HK-2 (cell line): ENCODE results near the gene RXFP1.
"Not testable (repeated sequence)": the region's sequence is repeated elsewhere in the genome, so short reads cannot be mapped to it uniquely, and the experiment has no call there.

ENCODE experiments used
- DNase-seq: peaks from one replicate; pipeline ENCODE4 v3.0.0-alpha.2; 2018; ENCODE audit not compliant: unreplicated experiment

The RXFP1 gene

DNA sequence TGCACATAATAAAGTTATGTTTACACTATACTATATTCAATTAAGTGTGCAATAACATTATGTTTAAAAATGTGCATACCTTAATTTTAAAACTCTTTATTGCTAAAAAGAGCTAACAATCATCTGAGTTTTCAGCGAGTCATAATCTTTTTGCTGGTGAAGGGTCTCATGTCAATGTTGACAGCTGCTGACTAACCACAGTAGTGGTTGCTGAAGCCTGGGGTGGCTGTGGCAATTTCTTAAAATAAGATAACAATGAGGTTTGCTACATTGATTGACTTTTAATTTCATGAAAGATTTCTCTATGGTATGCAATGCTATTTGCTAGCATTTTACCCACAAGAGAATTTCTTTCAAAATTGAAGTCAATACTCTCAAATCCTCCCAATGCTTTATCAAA, 91.4 kb downstream of the RXFP1 start:
- no peak for DNase-seq

DNA sequence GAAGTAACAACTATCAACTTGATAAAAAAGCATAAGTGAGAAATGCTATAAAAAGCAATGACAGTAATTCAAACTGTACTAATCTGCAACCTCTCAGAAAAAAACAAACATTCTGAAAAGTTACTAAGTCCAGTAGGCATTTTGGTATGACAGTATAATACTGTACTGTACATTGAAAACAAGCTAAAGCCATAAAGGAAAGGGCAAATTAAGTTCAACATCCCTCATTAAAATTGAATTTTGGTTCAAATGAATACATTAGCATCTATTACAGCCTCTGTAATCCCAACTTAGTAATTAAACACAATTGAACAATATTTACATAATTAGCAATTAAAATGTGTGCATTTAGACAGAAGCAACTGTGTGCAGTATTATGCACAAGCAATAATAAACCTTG, 96.3 kb downstream of the RXFP1 start:
- no peak for DNase-seq

GRCh38 chr4:158621729-158622128, 100.0 kb downstream of the RXFP1 start:
- DNase-seq = no peak

- no peak for DNase-seq
Observed at GRCh38 chr4:158622251-158622650, 100.6 kb downstream of the RXFP1 start.

DNA sequence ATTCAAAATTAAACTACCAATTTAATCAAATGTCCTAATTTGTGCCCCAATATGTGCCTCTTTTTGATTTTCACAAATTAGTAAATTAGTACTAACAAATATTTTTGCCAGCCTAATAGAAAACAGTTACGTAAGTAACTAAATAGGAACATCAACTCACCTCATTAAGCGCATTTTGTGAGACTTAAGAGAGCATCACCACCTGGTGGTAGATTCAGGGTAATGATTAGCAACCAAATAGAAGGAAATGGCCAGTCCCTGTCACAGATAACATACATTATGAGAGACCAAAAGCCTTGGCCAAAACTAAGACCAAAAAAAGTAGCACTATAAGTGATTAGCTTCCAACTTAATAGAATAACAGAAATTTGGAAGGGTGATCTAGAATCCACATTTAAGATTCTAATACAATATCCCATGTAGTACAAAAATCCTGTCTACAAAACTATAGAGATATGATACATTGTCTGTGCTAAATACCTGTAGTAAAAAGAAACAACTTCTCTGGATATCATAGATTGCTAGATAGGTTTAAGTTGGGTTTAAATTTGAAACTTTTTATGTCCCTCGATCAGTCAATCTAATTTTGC, 103.3 kb downstream of the RXFP1 start:
- DNase-seq = no peak

DNA sequence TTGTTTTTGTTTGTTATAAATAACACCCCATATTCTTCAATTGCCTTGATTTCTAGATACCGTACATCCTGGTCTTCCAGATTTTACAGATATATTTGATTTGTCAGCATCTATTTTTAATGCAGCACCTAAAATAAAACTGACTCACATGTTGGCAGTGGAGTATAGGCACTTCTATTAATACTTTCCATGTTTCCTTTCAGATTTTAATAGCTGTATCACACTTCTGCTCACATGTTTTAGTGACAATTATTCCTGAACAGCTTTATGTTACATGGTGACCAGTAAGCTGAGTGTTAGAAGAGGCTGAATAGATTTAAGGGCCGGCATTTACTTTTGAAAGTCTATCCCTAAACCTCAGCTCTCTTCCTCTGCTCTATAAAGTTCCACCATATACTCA, 103.9 kb downstream of the RXFP1 start:
- DNase-seq = no peak

DNA sequence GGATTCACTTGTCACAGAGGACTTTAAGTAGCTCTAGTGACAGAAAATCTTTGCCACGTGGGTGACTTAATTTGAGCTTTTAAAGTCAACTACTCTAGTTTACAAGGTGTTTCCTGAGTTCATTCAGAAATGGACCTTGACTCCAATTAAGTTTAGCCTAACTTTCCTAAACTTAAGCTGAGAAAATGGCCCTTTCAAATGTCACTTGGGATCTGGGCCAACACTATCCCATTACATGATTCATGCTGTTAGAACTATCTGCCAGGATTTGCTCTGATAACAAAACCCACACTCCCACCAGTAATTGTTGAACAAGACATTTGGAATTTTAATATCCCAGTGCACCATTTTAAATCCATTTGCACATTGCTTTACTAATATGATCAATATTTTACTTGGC, 109.2 kb downstream of the RXFP1 start:
- no peak for DNase-seq

GRCh38 chr4:158636619-158637018, 114.9 kb downstream of the RXFP1 start:
- no peak for DNase-seq

DNA sequence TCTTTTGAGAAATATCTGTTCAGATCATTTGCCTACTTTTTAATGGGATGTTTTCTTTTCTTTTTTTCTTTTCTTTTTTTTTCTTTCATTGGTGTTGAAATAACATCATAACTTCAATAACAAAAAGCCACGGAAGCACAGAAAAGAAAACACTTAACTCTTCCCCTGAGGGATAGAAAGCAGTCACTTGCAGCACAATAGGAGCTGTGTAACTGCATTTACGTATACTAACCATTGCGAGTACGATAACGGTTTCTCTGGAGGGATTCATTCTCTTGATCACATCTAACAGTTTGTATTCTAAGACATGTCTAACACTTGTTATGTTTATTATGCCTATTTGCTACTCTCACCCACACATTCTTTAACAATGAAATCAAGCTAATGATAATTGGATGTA, 122.7 kb downstream of the RXFP1 start:
- no peak for DNase-seq

DNA sequence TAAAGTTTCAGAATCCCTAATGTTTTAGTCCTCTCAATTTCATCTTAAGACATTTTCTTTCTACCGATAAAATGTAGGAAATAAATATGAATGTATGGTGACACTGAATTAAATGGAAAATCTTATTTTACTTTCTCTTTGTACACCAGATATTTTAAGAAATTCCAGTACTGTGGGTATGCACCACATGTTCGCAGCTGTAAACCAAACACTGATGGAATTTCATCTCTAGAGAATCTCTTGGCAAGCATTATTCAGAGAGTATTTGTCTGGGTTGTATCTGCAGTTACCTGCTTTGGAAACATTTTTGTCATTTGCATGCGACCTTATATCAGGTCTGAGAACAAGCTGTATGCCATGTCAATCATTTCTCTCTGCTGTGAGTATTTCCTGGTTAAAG, 123.1 kb downstream of the RXFP1 start:
- DNase-seq = no peak

- no peak for DNase-seq
Observed at GRCh38 chr4:158649111-158649680, 127.5 kb downstream of the RXFP1 start.

GRCh38 chr4:158652920-158653319, 131.2 kb downstream of the RXFP1 start:
- DNase-seq = no peak

DNA sequence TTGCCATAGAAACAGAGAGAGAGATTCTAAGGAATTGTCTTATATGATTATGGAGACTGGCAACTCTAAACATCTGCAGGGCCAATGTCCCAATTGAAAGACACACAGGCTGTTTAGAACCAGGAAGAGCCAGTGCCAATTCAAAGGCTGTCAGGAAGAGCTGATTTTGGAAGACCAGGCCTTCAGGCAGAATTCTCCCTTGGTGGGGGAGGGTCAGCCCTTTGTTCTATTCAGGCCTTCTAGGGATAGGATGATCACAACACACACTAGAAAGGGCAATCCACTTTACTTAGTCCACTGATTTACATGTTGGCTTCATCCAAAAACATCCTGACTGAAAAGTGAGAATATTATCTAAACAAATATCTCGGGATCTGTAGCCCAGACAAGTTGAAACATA, 134.8 kb downstream of the RXFP1 start:
- DNase-seq = no peak

DNA sequence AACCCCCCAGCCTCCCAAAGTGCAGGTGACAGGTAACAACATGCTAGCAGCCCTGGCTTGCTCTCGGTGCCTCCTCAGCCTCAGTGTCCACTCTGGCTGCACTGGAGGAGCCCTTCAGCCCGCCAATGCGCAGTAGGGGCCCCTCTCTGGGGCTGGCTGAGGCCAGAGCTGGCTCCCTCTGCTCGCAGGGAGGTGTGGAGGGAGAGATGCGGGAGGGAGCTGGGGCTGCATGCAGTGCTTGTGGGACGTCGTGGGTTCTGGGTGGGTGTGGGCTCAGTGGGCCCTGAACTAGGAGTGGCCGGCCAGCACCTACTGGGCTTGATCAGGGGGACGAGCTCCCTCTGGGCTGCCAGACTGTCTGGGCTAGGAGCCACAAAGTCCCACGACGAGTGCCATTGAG, 135.6 kb downstream of the RXFP1 start:
- no peak for DNase-seq

- not testable (repeated sequence) for DNase-seq
Observed at GRCh38 chr4:158663255-158663654, 141.6 kb downstream of the RXFP1 start.

GRCh38 chr4:158663707-158664625, 142.3 kb downstream of the RXFP1 start:
- not testable (repeated sequence) for DNase-seq

DNA sequence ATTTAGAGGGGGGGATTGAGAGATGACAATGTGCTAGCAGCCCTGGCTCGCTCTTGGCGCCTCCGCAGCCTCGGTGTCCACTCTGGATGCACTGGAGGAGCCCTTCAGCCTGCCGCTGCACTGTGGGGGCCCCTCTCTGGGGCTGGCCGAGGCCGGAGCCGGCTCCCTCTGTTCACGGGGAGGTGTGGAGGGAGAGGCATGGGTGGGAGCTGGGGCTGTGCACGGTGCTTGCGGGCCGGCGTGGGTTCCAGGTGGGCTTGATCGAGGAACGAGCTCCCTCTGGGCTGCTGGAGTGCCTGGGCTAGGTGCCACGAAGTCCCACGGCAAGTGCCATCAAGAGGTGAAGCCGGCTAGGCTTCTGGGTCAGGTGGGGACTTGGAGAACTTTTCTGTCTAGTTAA, 143.1 kb downstream of the RXFP1 start:
- DNase-seq = no peak

DNA sequence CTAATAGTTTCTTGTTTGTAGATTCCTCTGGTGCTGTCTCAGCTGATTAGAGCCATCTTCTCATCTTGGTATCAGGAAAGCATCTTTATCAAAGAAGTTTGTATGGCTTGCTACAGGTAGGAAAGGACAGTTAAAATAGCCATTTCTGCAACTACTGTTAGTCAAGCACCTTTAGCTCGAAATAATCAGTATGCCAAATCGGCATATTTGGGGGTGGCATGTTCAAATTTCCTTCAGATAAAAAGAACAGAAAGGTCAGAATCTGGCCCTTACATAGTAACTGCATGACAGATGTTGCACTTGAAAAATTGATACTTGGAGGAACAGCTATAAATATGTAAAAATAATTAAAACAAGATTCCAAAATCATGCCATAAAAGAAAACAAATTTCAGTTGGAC, 145.2 kb downstream of the RXFP1 start:
- DNase-seq = no peak

GRCh38 chr4:158667651-158668198, 146.0 kb downstream of the RXFP1 start:
- peak; percentile 14 for DNase-seq

- DNase-seq = no peak
Observed at GRCh38 chr4:158669310-158669709, 147.6 kb downstream of the RXFP1 start.

DNA sequence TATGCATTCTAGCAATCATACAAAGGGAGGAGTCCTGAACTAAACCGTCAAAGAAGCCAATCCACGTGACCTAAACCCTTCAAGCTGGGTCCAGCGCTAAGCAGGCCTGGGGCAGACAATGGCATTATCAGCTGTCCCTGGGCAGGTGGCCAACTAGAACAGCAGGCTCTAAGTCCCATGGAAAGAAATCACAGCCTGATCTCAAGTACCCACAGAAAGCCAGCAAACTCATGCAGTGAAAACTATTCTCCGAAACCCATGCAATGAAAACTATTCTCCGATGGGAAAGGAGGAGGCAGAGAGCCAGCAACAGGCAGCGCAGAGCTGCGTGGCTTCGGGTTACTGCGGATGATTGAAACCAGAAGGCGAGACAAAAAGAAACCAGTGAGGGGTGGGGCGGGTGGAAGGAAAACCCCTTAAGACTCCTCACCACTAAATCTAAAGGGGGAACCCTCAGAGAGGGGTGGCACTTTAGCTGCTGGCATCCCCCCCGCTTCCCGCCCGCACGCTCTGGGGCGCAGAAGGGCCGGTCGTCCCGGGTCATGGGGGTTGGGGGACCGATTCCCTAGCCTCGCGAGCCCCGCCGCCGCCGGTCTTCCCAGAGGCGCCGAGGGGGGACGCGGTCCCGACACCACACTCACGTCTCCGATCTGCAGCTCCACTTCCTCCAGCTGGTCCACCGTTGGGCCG, 149.4 kb downstream of the RXFP1 start:
- peak; percentile 64 for DNase-seq

DNA sequence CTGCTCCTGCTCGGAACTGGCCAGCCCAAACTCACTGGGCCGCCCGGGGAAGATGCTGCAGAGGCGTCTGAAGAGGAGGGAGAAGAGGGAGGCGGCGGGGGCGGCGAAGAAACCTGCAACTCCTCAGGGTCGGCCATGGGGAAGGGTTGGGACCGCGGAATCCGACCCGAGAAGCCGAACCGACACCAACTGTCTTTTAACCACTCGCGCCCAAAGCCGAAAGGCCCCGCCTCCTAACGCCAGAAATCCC, 149.9 kb downstream of the RXFP1 start, which contains the start of gene C4orf46:
C4orf46 (minus strand) TSS at position 223 of the 250 bp plus-strand sequence; CDS start at position 137, 86 bp downstream.
- DNase-seq = no peak
